SK-N-SH (cell line): ENCODE data around the gene SMAP2. TPM values are rescaled to one million over a fixed set of nuclear protein-coding genes. Genes with fewer than 3 reads are reported as not detected.

ENCODE experiments used
- CTCF ChIA-PET: fragments of 300-600, 350-600 bp; formaldehyde crosslinking; extraction: SDS; loops from one replicate; lab custom pipeline; 2021; lab: Yijun Ruan, JAX
- POLR2A ChIA-PET: fragments of 350-600 bp; sonication (Branson Sonifier 250); formaldehyde crosslinking; extraction: SDS; loops from one replicate; lab custom pipeline; 2020; ENCODE audit warnings: antibody characterized with exemption, inconsistent platforms; lab: Yijun Ruan, JAX
- DNase-seq: peaks from one replicate; pipeline ENCODE4 v3.0.0; 2012
- H2AFZ ChIP-seq: fragments of 200-600 bp; sonication (generic); 2 replicates; pipeline ENCODE4 v1.8.1; 2016; ENCODE audit warnings: antibody characterized with exemption, mild to moderate bottlenecking, low read depth
- H3F3A ChIP-seq: fragments of 200-600 bp; sonication (generic); replicated peaks from 2 replicates; pipeline ENCODE3; 2016; ENCODE audit warnings: antibody characterized with exemption, mild to moderate bottlenecking; ENCODE audit not compliant: insufficient read depth
- H3K27ac ChIP-seq, 2 experiments: fragments of 200-500 bp in 1 of 2; fragments of 200-600 bp in 1 of 2; sonication (Bioruptor generic) in 1 of 2; sonication (generic), shearing (Covaris generic) in 1 of 2; 2 replicates each; pipeline versions ENCODE4 v1.5.1 to v1.6.1; 2014 to 2016; ENCODE audit warnings: low read depth in 2 of 2, inconsistent platforms in 1 of 2, low read length in 1 of 2, mild to moderate bottlenecking in 1 of 2, mixed read lengths in 1 of 2
- H3K27me3 ChIP-seq: fragments of 200-600 bp; sonication (generic), shearing (Covaris generic); 2 replicates; pipeline ENCODE4 v1.6.1; 2016; ENCODE audit warnings: mixed run types; ENCODE audit not compliant: insufficient read depth
- H3K36me3 ChIP-seq, 2 experiments: fragments of 200-500 bp in 1 of 2; fragments of 200-600 bp in 1 of 2; sonication (Bioruptor generic) in 1 of 2; sonication (generic) in 1 of 2; replicated peaks in 1 of 2; 2 replicates each; pipeline versions ENCODE3 to v1.5.1; 2014 to 2016; ENCODE audit warnings: low read length in 1 of 2, mild to moderate bottlenecking in 1 of 2; ENCODE audit not compliant: insufficient read depth in 2 of 2, control insufficient read depth in 1 of 2
- H3K4me1 ChIP-seq, 2 experiments: fragments of 200-500 bp in 1 of 2; fragments of 200-600 bp in 1 of 2; sonication (Bioruptor generic) in 1 of 2; sonication (generic), shearing (Covaris generic) in 1 of 2; 2 replicates each; pipeline versions ENCODE4 v1.5.1 to v1.6.1; 2014 to 2016; ENCODE audit warnings: low read depth in 1 of 2, low read length in 1 of 2, mixed run types in 1 of 2; ENCODE audit not compliant: insufficient read depth in 2 of 2, control insufficient read depth in 1 of 2
- H3K4me2 ChIP-seq: fragments of 200-600 bp; sonication (generic), shearing (Covaris generic); 2 replicates; pipeline ENCODE4 v1.6.1; 2017; ENCODE audit warnings: mixed run types
- H3K4me3 ChIP-seq, 2 experiments: fragments of 200-500 bp in 1 of 2; fragments of 200-600 bp in 1 of 2; sonication (Bioruptor generic) in 1 of 2; sonication (generic), shearing (Covaris generic) in 1 of 2; 2 replicates each; pipeline versions ENCODE4 v1.5.1 to v1.8.1; 2014 to 2016; ENCODE audit warnings: low read depth in 2 of 2, inconsistent platforms in 1 of 2, low read length in 1 of 2, mild to moderate bottlenecking in 1 of 2, mixed read lengths in 1 of 2, moderate library complexity in 1 of 2
- H3K79me2 ChIP-seq: fragments of 200-600 bp; sonication (generic); 2 replicates; pipeline ENCODE4 v1.8.1; 2017; ENCODE audit warnings: mild to moderate bottlenecking; ENCODE audit not compliant: insufficient read depth
- H3K9ac ChIP-seq: fragments of 200-600 bp; sonication (generic); 2 replicates; pipeline ENCODE4 v1.6.1; 2017; ENCODE audit warnings: mixed run types
- H3K9me2 ChIP-seq: fragments of 200-600 bp; sonication (generic); 2 replicates; pipeline ENCODE4 v1.6.1; 2017; ENCODE audit warnings: mixed run types
- H3K9me3 ChIP-seq: fragments of 200-600 bp; sonication (generic); 2 replicates; pipeline ENCODE4 v1.6.1; 2017; ENCODE audit warnings: mixed run types, mild to moderate bottlenecking, moderate library complexity
- H4K20me1 ChIP-seq: fragments of 200-600 bp; sonication (generic); 2 replicates; pipeline ENCODE4 v1.6.1; 2017; ENCODE audit warnings: mild to moderate bottlenecking, mixed run types; ENCODE audit not compliant: insufficient read depth
- NFIC ChIP-seq: IDR thresholded peaks from 2 replicates; pipeline ENCODE4 v1.4.0; 2012; ENCODE audit warnings: borderline replicate concordance
- RCOR1 ChIP-seq: fragments of 150-350 bp; IDR thresholded peaks from 2 replicates; pipeline ENCODE4 v1.6.1; 2017; ENCODE audit warnings: antibody characterized with exemption, low read length
- REST ChIP-seq: IDR thresholded peaks from 2 replicates; pipeline ENCODE4 v1.6.1; 2012; ENCODE audit warnings: mild to moderate bottlenecking, low read depth, low read length, moderate library complexity
- WGBS: methylation state at CpG from one replicate; pipeline ENCODE4 v1.1.6; 2017; ENCODE audit warnings: low lambda C conversion rate; 5-methylcytosine and 5-hydroxymethylcytosine counted together
- polyA plus RNA-seq, 3 experiments: library from polyadenylated mRNA; depleted of rRNA; stranded (reverse); fragments of >200 nt; gene quantifications; 2 replicates each; pipeline ENCODE4 v1.2.3, GENCODE V29; 2012
- TF ChIP-seq, protein P1 (sequence below): IDR thresholded peaks from 2 replicates; pipeline ENCODE4 v1.4.0; 2012; ENCODE audit warnings: low read depth, borderline replicate concordance

SMAP2 gene
- polyA plus RNA-seq, 1 of the 3 experiments (the other 2 are of a cell fraction), result 11.2 TPM

DNA sequence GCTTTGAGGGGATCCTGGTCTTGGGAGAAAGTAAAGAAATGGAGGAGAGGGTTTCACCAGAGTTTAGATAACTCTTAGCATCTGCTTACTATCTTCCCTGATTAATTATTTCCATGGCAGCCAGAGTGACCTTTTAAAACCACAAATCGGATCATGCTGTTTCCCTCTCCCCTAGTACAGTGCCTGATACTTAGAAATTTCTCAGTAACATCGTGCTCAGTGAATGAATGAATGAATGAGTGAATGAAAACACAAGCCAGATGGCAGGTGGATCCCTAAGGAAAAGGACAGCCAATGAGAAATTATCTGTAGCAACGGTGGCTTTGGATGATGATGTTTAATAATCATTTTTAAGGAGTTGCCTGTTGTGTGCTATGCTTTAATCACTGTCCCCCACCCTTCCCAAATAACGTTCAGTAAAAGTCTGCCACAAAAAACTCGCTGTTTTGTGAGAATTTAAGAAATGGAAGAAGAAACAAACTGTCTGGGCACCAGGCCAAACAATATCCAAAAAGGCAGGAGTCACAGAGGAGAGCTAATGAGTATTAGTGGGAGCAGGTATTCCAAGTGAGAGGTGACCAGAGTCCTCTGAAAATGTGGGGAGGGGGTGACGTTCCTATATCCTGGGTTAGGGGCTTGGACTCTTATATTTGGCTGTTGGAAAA is 737 bp upstream of the SMAP2 start:
- Histone ChIP-seq H3K9ac (no peak overlapping the region), H4K20me1 (no peaks in the 10 kb centered on the region), H3K79me2 (peaks cover 42% of the 10 kb centered on the region), H3K4me2 (no peak overlapping the region; the same call in 1 of the 2 replicates), H3K36me3 (no peaks in the 10 kb centered on the region), H3K4me3 (peak overlapping the region in 1 of 2 experiments; percentile 24; a peak in 2 of 4 replicates), H2AFZ (peak overlapping the region; percentile 63; the same call in 1 of the 2 replicates), H3K4me1 (peaks cover 0 to 10% of the 10 kb centered on the region in 2 experiments; a peak in 2 of 4 replicates), H3K27ac (no peak overlapping the region), H3K27me3 (no peaks in the 10 kb centered on the region), H3F3A (peaks cover 15% of the 10 kb centered on the region), H3K9me2 (no peaks in the 10 kb centered on the region), H3K9me3 (no peaks in the 10 kb centered on the region)
- no peak for DNase-seq
- WGBS, result 12% methylated on average over 6 of the region's 6 CpGs
- ChIA-PET CTCF (interaction anchor here (0.8 to 4.7 kb wide), 5 partner anchors 12 to 220 kb away, joined by 3 to 19 read pairs (median 4); no protein-coding TSS in a partner anchor), POLR2A (interaction anchor here (0.6 to 1.8 kb wide), 3 partner anchors 10 to 653 kb away, joined by 3 to 7 read pairs (median 4); partner anchors contain the start of gene ZFP69B)
- TF ChIP-seq RCOR1, result no peak
- no peak for TF ChIP-seq REST
- TF ChIP-seq NFIC, result 0 out of 2 replicates have a peak, but pooled peaks have one; percentile 20

DNA sequence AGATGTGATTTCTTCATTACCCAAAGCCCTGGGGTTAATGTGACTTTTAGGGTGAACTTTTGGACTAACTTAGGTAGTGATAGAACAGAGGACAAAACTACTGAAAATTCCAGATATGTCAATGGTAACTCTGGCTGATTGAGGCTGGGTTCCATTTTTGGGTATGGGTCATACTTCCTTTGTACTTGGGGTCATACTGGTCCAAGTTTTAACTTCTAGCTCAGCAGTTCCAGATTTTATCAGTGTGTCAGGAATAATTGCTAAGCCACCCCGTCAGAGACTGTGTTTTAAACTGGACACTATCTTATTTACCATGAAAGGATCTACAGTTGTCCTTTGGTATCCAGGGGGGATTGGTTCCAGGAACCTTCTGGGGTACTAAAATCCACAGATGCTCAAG is 4.0 kb downstream of the SMAP2 start:
- no peak overlapping the region for H2AFZ ChIP-seq
- H3K27ac ChIP-seq, result no peak overlapping the region
- no peaks in the 10 kb centered on the region for H3K36me3 ChIP-seq
- no peak overlapping the region for H3K4me3 ChIP-seq
- no peak overlapping the region for H3K9ac ChIP-seq
- no peak overlapping the region for H3K4me2 ChIP-seq
- DNase-seq, result no peak
- no peaks in the 10 kb centered on the region for H3K9me2 ChIP-seq
- TF ChIP-seq, protein P1, sequence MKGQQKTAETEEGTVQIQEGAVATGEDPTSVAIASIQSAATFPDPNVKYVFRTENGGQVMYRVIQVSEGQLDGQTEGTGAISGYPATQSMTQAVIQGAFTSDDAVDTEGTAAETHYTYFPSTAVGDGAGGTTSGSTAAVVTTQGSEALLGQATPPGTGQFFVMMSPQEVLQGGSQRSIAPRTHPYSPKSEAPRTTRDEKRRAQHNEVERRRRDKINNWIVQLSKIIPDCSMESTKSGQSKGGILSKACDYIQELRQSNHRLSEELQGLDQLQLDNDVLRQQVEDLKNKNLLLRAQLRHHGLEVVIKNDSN, result no peak
- H3K9me3 ChIP-seq, result no peaks in the 10 kb centered on the region
- peaks cover 14 to 23% of the 10 kb centered on the region in 2 experiments; a peak in 3 of 4 replicates for H3K4me1 ChIP-seq
- H3F3A ChIP-seq, result peaks cover 23% of the 10 kb centered on the region
- 69% methylated on average over 1 of the region's 1 CpG for WGBS
- peaks cover 85% of the 10 kb centered on the region for H3K79me2 ChIP-seq
- no peaks in the 10 kb centered on the region for H3K27me3 ChIP-seq
- no peaks in the 10 kb centered on the region for H4K20me1 ChIP-seq
- CTCF ChIA-PET, result no interaction called here
- POLR2A ChIA-PET, result no interaction called here
